Activated CD4-positive, alpha-beta memory T cell treated with anti-CD3 and anti-CD28 coated beads for 36 hours (primary cell): ENCODE measurements around the gene CARD11. TPM values are rescaled to one million over a fixed set of nuclear protein-coding genes. Genes with fewer than 3 reads are reported as not detected.

Experiments used
- CTCF ChIA-PET: fragments of 350-600 bp; sonication (Branson Sonifier 250); formaldehyde crosslinking; loops from one replicate; lab custom pipeline; 2021; ENCODE audit warnings: antibody characterized with exemption, inconsistent platforms; lab: Charles Lee
- POLR2A ChIA-PET: fragments of 350-600 bp; sonication (Branson Sonifier 250); formaldehyde crosslinking; loops from one replicate; lab custom pipeline; 2021; ENCODE audit warnings: antibody characterized with exemption; lab: Charles Lee
- DNase-seq: peaks from one replicate; pipeline ENCODE4 v3.0.0-alpha.2; 2020
- H3K27ac Mint-ChIP-seq: one replicate; pipeline ENCODE4 v1.8.0; 2021; ENCODE audit warnings: mixed read lengths
- H3K27me3 Mint-ChIP-seq: one replicate; pipeline ENCODE4 v1.8.0; 2021; ENCODE audit warnings: mixed read lengths
- H3K36me3 Mint-ChIP-seq: one replicate; pipeline ENCODE4 v1.8.0; 2021; ENCODE audit warnings: mixed read lengths
- H3K4me1 Mint-ChIP-seq: one replicate; pipeline ENCODE4 v1.8.0; 2021; ENCODE audit warnings: low read depth, mixed read lengths
- H3K4me3 Mint-ChIP-seq: one replicate; pipeline ENCODE4 v1.8.0; 2021; ENCODE audit warnings: mild to moderate bottlenecking, mixed read lengths
- H3K9me3 Mint-ChIP-seq: one replicate; pipeline ENCODE4 v1.8.0; 2021; ENCODE audit warnings: mixed read lengths
- intact Hi-C: fragments of 100-400 bp; cut with micrococcal nuclease; formaldehyde crosslinking; loops from one replicate; pipeline ENCODE4 v1.15.1; 2023
- total RNA-seq, 2 experiments: library from RNA; stranded (reverse); gene quantifications; one replicate each; pipeline ENCODE4 v1.2.3, GENCODE V29; 2021

Gene CARD11
- total RNA-seq, 2 experiments from 2014 or later = 107 to 108 TPM

GRCh38 chr7:3037259-3037658 lies 6.4 kb downstream of the CARD11 start:
- H3K4me1 Mint-ChIP-seq = peaks cover 67% of the 10 kb centered on the region
- H3K9me3 Mint-ChIP-seq = no peaks in the 10 kb centered on the region
- DNase-seq = no peak
- H3K36me3 Mint-ChIP-seq = peaks cover 43% of the 10 kb centered on the region
- no peaks in the 10 kb centered on the region for H3K27me3 Mint-ChIP-seq
- POLR2A ChIA-PET = no interaction called here
- no peak overlapping the region for H3K27ac Mint-ChIP-seq
- no peak overlapping the region for H3K4me3 Mint-ChIP-seq
- CTCF ChIA-PET = interaction anchor here (0.7 to 1.5 kb wide), 4 partner anchors 26 to 168 kb away, joined by 3 read pairs; no protein-coding TSS in a partner anchor
- intact Hi-C loops = no loop called here

GRCh38 chr7:3034591-3035150 lies 9.0 kb downstream of the CARD11 start:
- intact Hi-C loops = no loop called here
- Mint-ChIP-seq H3K27me3 (no peaks in the 10 kb centered on the region), H3K4me3 (no peak overlapping the region), H3K27ac (no peak overlapping the region), H3K9me3 (no peaks in the 10 kb centered on the region), H3K4me1 (peaks cover 62% of the 10 kb centered on the region), H3K36me3 (peaks cover 43% of the 10 kb centered on the region)
- no peak for DNase-seq
- POLR2A ChIA-PET = no interaction called here
- CTCF ChIA-PET = no interaction called here

DNA sequence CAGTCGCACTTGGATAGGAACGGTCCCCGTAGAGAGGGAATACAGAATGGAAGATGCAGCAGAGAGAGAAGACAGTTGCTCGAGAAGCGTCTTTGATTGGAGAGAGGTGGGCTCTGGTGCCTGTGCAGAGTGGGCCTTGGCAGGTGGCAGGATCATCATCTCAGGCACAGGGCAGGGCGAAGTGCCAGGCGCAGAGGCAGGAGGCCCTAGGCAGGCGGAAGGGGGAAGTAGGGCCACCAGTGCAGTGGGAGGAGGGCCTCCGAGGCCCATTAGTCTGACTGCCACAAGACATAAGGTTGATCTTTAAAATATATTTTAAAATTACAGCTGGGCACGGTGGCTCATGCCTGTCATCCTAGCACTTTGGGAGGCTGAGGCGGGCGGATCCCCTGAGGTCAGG lies 10.1 kb downstream of the CARD11 start:
- peaks cover 43% of the 10 kb centered on the region for H3K36me3 Mint-ChIP-seq
- CTCF ChIA-PET = no interaction called here
- H3K4me1 Mint-ChIP-seq = peaks cover 64% of the 10 kb centered on the region

GRCh38 chr7:3033136-3033535 lies 10.5 kb downstream of the CARD11 start:
- intact Hi-C loops = no loop called here
- H3K9me3 Mint-ChIP-seq = no peaks in the 10 kb centered on the region
- no peak for DNase-seq
- ChIA-PET POLR2A (no interaction called here), CTCF (no interaction called here)
- H3K36me3 Mint-ChIP-seq = peaks cover 43% of the 10 kb centered on the region
- no peaks in the 10 kb centered on the region for H3K27me3 Mint-ChIP-seq
- peaks cover 64% of the 10 kb centered on the region for H3K4me1 Mint-ChIP-seq
- H3K4me3 Mint-ChIP-seq = no peak overlapping the region
- no peak overlapping the region for H3K27ac Mint-ChIP-seq

More for the DNA sequence above, 10.1 kb downstream of the CARD11 start:
- intact Hi-C loops = no loop called here
- H3K27ac Mint-ChIP-seq = no peak overlapping the region
- no peaks in the 10 kb centered on the region for H3K27me3 Mint-ChIP-seq
- H3K9me3 Mint-ChIP-seq = no peaks in the 10 kb centered on the region
- no peak for DNase-seq
- POLR2A ChIA-PET = no interaction called here
- no peak overlapping the region for H3K4me3 Mint-ChIP-seq

DNA sequence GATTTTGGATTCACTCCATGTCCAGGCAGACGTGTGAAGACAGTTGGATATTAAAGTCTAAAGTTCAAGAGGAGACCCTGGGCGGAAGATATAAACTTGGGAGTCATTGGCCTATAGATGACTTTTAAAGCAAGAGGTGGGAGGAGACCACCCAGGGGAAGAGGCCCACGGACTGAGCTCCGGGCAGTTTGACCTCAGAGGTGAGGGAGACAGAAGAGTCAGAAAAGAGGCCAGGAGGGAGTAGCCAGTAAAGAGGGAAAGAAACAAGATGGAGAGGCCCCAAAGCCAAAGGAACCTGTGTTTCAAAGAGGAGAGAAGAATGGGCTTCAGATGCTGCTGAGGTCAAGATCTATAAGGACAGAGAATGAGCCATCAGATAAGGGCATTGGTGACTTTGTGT lies 11.4 kb downstream of the CARD11 start:
- H3K27me3 Mint-ChIP-seq = no peaks in the 10 kb centered on the region
- CTCF ChIA-PET = no interaction called here
- peaks cover 49% of the 10 kb centered on the region for H3K36me3 Mint-ChIP-seq
- POLR2A ChIA-PET = no interaction called here
- intact Hi-C loops = no loop called here
- H3K4me1 Mint-ChIP-seq = peaks cover 65% of the 10 kb centered on the region
- DNase-seq = no peak
- peak overlapping the region; percentile 5 for H3K27ac Mint-ChIP-seq
- H3K4me3 Mint-ChIP-seq = no peak overlapping the region
- peaks cover 3% of the 10 kb centered on the region for H3K9me3 Mint-ChIP-seq

DNA sequence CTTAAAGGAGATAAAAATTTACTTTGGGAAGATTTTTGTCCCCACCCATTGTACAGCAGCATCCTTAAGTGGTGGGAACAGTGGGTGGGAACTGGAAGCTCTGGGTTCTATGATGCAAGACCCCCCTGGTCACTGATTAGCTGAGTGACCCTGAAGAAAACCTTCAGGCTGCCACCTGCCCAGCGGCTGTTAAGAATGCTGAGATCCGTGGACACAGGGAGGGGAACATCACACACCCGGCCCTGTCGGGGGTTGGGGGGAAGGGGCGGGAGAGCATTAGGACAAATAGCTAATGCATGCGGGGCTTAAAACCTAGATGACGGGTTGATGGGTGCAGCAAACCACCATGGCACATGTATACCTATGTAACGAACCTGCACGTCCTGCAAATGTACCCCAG lies 14.5 kb downstream of the CARD11 start:
- H3K27me3 Mint-ChIP-seq = no peaks in the 10 kb centered on the region
- H3K27ac Mint-ChIP-seq = peak overlapping the region; percentile 96
- H3K4me3 Mint-ChIP-seq = no peak overlapping the region
- no peak for DNase-seq
- H3K9me3 Mint-ChIP-seq = peaks cover 14% of the 10 kb centered on the region
- CTCF ChIA-PET = no interaction called here
- POLR2A ChIA-PET = interaction anchor here (0.6 to 1.1 kb wide), 4 partner anchors 34 to 73 kb away, joined by 3 read pairs; no protein-coding TSS in a partner anchor
- peaks cover 59% of the 10 kb centered on the region for H3K36me3 Mint-ChIP-seq
- H3K4me1 Mint-ChIP-seq = peaks cover 51% of the 10 kb centered on the region
- intact Hi-C loops = loop anchor here (5.0 kb wide), 2 partner anchors 72 to 137 kb away; no protein-coding TSS in a partner anchor

GRCh38 chr7:3028758-3029093 lies 14.9 kb downstream of the CARD11 start:
- peaks cover 54% of the 10 kb centered on the region for H3K4me1 Mint-ChIP-seq
- peaks cover 17% of the 10 kb centered on the region for H3K9me3 Mint-ChIP-seq
- intact Hi-C loops = loop anchor here (1.0 to 5.0 kb wide), 6 partner anchors 10 to 136 kb away; no protein-coding TSS in a partner anchor
- peak overlapping the region; percentile 96 for H3K27ac Mint-ChIP-seq
- no peak for DNase-seq
- ChIA-PET POLR2A (interaction anchor here (0.6 to 1.1 kb wide), 6 partner anchors 10 to 134 kb away, joined by 3 to 4 read pairs (median 3); no protein-coding TSS in a partner anchor), CTCF (no interaction called here)
- peak overlapping the region; percentile 61 for H3K4me3 Mint-ChIP-seq
- no peaks in the 10 kb centered on the region for H3K27me3 Mint-ChIP-seq
- H3K36me3 Mint-ChIP-seq = peaks cover 63% of the 10 kb centered on the region

GRCh38 chr7:3028071-3028757 lies 15.5 kb downstream of the CARD11 start:
- intact Hi-C loops = loop anchor here (1.0 to 5.0 kb wide), 6 partner anchors 10 to 136 kb away; no protein-coding TSS in a partner anchor

GRCh38 chr7:3027005-3027845 lies 16.4 kb downstream of the CARD11 start:
- ChIA-PET POLR2A (interaction anchor here (0.7 to 1.1 kb wide), 2 partner anchors 12 to 133 kb away, joined by 3 to 4 read pairs; no protein-coding TSS in a partner anchor), CTCF (no interaction called here)
- Mint-ChIP-seq H3K4me3 (no peak overlapping the region), H3K27me3 (no peaks in the 10 kb centered on the region), H3K4me1 (peaks cover 46% of the 10 kb centered on the region), H3K36me3 (peaks cover 68% of the 10 kb centered on the region), H3K27ac (peak overlapping the region; percentile 96), H3K9me3 (peaks cover 23% of the 10 kb centered on the region)
- no peak for DNase-seq
- intact Hi-C loops = loop anchor here (5.0 kb wide), 2 partner anchors 70 to 135 kb away; no protein-coding TSS in a partner anchor

More at GRCh38 chr7:3028071-3028757, 15.5 kb downstream of the CARD11 start:
- peak; percentile 89 for DNase-seq
- Mint-ChIP-seq H3K4me1 (peaks cover 51% of the 10 kb centered on the region), H3K4me3 (peak overlapping the region; percentile 61), H3K36me3 (peaks cover 61% of the 10 kb centered on the region), H3K9me3 (peaks cover 17% of the 10 kb centered on the region), H3K27ac (peak overlapping the region; percentile 96), H3K27me3 (no peaks in the 10 kb centered on the region)
- POLR2A ChIA-PET = interaction anchor here (0.6 to 1.1 kb wide), 7 partner anchors 11 to 277 kb away, joined by 3 to 4 read pairs (median 3); no protein-coding TSS in a partner anchor
- CTCF ChIA-PET = no interaction called here

GRCh38 chr7:3025616-3026015 lies 18.1 kb downstream of the CARD11 start:
- ChIA-PET POLR2A (interaction anchor here (0.6 kb wide), 1 partner anchor 69 kb away, joined by 3 read pairs; no protein-coding TSS in a partner anchor), CTCF (no interaction called here)
- DNase-seq = no peak
- Mint-ChIP-seq H3K27ac (peak overlapping the region; percentile 14), H3K27me3 (no peaks in the 10 kb centered on the region), H3K36me3 (peaks cover 70% of the 10 kb centered on the region), H3K9me3 (peaks cover 39% of the 10 kb centered on the region), H3K4me1 (peaks cover 51% of the 10 kb centered on the region), H3K4me3 (no peak overlapping the region)
- intact Hi-C loops = loop anchor here (5.0 kb wide), 2 partner anchors 68 to 133 kb away; no protein-coding TSS in a partner anchor

DNA sequence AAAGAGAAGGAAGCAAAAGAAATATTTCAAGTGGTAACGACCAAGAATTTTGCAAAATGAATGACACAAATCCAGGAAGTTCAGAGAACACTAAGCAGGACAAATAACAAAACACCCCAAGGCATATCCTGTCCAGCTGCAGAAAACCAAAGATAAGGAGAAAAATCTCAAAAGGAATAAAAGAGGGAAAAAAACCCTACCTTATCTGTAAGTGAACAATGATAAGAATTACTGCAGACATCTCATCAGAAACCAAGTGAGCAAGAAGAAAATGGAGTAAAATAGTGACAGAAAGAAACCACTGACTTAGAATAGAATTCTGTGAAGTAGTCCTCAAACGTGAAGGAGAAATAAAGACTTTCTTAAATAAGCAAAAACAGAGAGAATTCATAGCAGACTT lies 21.8 kb downstream of the CARD11 start:
- POLR2A ChIA-PET = no interaction called here
- CTCF ChIA-PET = no interaction called here
- DNase-seq = no peak
- H3K4me1 Mint-ChIP-seq = peaks cover 34% of the 10 kb centered on the region
- no peak overlapping the region for H3K27ac Mint-ChIP-seq
- H3K27me3 Mint-ChIP-seq = no peaks in the 10 kb centered on the region
- no peak overlapping the region for H3K4me3 Mint-ChIP-seq
- H3K36me3 Mint-ChIP-seq = peaks cover 64% of the 10 kb centered on the region
- intact Hi-C loops = no loop called here
- H3K9me3 Mint-ChIP-seq = peaks cover 44% of the 10 kb centered on the region
